Neural cell (in vitro differentiated cells): ENCODE measurements around the gene VDAC1. TPM values are rescaled to one million over a fixed set of nuclear protein-coding genes. Genes with fewer than 3 reads are reported as not detected.

ENCODE experiments used
- H2AFZ ChIP-seq: fragments of 200-600, 300-800 bp; sonication (generic), shearing (Covaris generic); 2 replicates; pipeline ENCODE4 v1.6.0; 2014; ENCODE audit warnings: low read depth, mild to moderate bottlenecking, antibody characterized with exemption, low read length, moderate library complexity
- H3F3A ChIP-seq: fragments of 200-600 bp; shearing (Covaris generic); 2 replicates; pipeline ENCODE4 v1.6.1; 2016; ENCODE audit warnings: mild to moderate bottlenecking, moderate library complexity, mixed read lengths, antibody characterized with exemption, low read length; ENCODE audit not compliant: insufficient read depth, poor library complexity, severe bottlenecking
- H3K27ac ChIP-seq: fragments of 200-600, 300-800 bp; sonication (generic), shearing (Covaris generic); 2 replicates; pipeline ENCODE4 v1.5.1; 2014; ENCODE audit warnings: mild to moderate bottlenecking, low read length, moderate library complexity
- H3K27me3 ChIP-seq: fragments of 300-800, 200-600 bp; sonication (generic), shearing (Covaris generic); 2 replicates; pipeline ENCODE4 v1.6.0; 2014; ENCODE audit warnings: mild to moderate bottlenecking, low read depth, low read length, moderate library complexity; ENCODE audit not compliant: insufficient read depth
- H3K36me3 ChIP-seq: fragments of 300-800, 200-600 bp; sonication (generic), shearing (Covaris generic); 2 replicates; pipeline ENCODE4 v1.5.1; 2014; ENCODE audit warnings: mild to moderate bottlenecking, antibody characterized with exemption, low read length, moderate library complexity; ENCODE audit not compliant: insufficient read depth
- H3K4me2 ChIP-seq: fragments of 300-800, 200-600 bp; sonication (generic), shearing (Covaris generic); 2 replicates; pipeline ENCODE4 v1.6.0; 2014; ENCODE audit warnings: mild to moderate bottlenecking, low read length
- H3K4me3 ChIP-seq: fragments of 300-800, 200-600 bp; sonication (generic), shearing (Covaris generic); 2 replicates; pipeline ENCODE4 v1.5.1; 2014; ENCODE audit warnings: mild to moderate bottlenecking, low read length, moderate library complexity
- H3K79me2 ChIP-seq: fragments of 200-600 bp; shearing (Covaris generic); replicated peaks from 2 replicates; pipeline ENCODE4 v1.6.0; 2014; ENCODE audit warnings: mild to moderate bottlenecking, low read length, moderate library complexity; ENCODE audit not compliant: insufficient read depth
- H3K9ac ChIP-seq: fragments of 300-800, 200-600 bp; sonication (generic), shearing (Covaris generic); 2 replicates; pipeline ENCODE4 v1.6.1; 2016; ENCODE audit warnings: mild to moderate bottlenecking, low read length, mixed read lengths
- H3K9me2 ChIP-seq: fragments of 200-600 bp; shearing (Covaris generic); 2 replicates; pipeline ENCODE4 v1.6.1; 2016; ENCODE audit warnings: mild to moderate bottlenecking, low read length, mixed read lengths; ENCODE audit not compliant: insufficient read depth
- H3K9me3 ChIP-seq: fragments of 200-600, 300-800 bp; sonication (generic), shearing (Covaris generic); 2 replicates; pipeline ENCODE4 v1.6.1; 2016; ENCODE audit warnings: mild to moderate bottlenecking, mixed run types, low read length, moderate library complexity, mixed read lengths
- H4K20me1 ChIP-seq: fragments of 200-600 bp; shearing (Covaris generic); 2 replicates; pipeline ENCODE4 v1.6.1; 2016; ENCODE audit warnings: mild to moderate bottlenecking, mixed run types; ENCODE audit not compliant: insufficient read depth
- EP300 ChIP-seq: fragments of 450-650 bp; conservative IDR thresholded peaks from 2 replicates; pipeline ENCODE4 v1.6.1; 2014; ENCODE audit warnings: antibody characterized with exemption, mild to moderate bottlenecking, moderate library complexity; ENCODE audit not compliant: poor library complexity, severe bottlenecking
- EZH2 ChIP-seq: fragments of 200-600, 300-800 bp; shearing (Covaris generic), sonication (generic); IDR thresholded peaks from 2 replicates; pipeline ENCODE4 v1.6.1; 2014; ENCODE audit warnings: antibody characterized with exemption, low read length, borderline replicate concordance, mild to moderate bottlenecking; ENCODE audit not compliant: insufficient read depth, poor library complexity, severe bottlenecking
- MXI1 ChIP-seq: fragments of 450-650 bp; conservative IDR thresholded peaks from 2 replicates; pipeline ENCODE4 v1.6.1; 2014; ENCODE audit warnings: antibody characterized with exemption, mild to moderate bottlenecking; ENCODE audit not compliant: poor library complexity, severe bottlenecking
- POLR2AphosphoS5 ChIP-seq: IDR thresholded peaks from 2 replicates; pipeline ENCODE4 v1.6.1; 2012
- RAD21 ChIP-seq: fragments of 450-650 bp; conservative IDR thresholded peaks from 2 replicates; pipeline ENCODE4 v1.6.1; 2014; ENCODE audit warnings: antibody characterized with exemption, mild to moderate bottlenecking, moderate library complexity
- SMC3 ChIP-seq: fragments of 450-650 bp; conservative IDR thresholded peaks from 2 replicates; pipeline ENCODE4 v1.6.1; 2014; ENCODE audit warnings: antibody characterized with exemption, mild to moderate bottlenecking, moderate library complexity; ENCODE audit not compliant: poor library complexity
- TAF1 ChIP-seq: IDR thresholded peaks from 2 replicates; pipeline ENCODE4 v1.6.1; 2012; ENCODE audit warnings: low read depth
- polyA plus RNA-seq: library from polyadenylated mRNA; depleted of rRNA; stranded (reverse); fragments of >200 nt; gene quantifications from 2 replicates; pipeline ENCODE4 v1.2.3, GENCODE V29; 2014
- TF ChIP-seq, protein P1 (sequence below): fragments of 450-650 bp; IDR thresholded peaks from 2 replicates; pipeline ENCODE4 v1.5.1; 2014; ENCODE audit warnings: antibody characterized with exemption, mild to moderate bottlenecking, moderate library complexity; ENCODE audit not compliant: poor library complexity, severe bottlenecking
- TF ChIP-seq, protein P2 (sequence below): IDR thresholded peaks from 2 replicates; pipeline ENCODE4 v1.6.1; 2012; ENCODE audit warnings: borderline replicate concordance

VDAC1 gene
- polyA plus RNA-seq, 1 donor from 2014 or later = 307 TPM

DNA sequence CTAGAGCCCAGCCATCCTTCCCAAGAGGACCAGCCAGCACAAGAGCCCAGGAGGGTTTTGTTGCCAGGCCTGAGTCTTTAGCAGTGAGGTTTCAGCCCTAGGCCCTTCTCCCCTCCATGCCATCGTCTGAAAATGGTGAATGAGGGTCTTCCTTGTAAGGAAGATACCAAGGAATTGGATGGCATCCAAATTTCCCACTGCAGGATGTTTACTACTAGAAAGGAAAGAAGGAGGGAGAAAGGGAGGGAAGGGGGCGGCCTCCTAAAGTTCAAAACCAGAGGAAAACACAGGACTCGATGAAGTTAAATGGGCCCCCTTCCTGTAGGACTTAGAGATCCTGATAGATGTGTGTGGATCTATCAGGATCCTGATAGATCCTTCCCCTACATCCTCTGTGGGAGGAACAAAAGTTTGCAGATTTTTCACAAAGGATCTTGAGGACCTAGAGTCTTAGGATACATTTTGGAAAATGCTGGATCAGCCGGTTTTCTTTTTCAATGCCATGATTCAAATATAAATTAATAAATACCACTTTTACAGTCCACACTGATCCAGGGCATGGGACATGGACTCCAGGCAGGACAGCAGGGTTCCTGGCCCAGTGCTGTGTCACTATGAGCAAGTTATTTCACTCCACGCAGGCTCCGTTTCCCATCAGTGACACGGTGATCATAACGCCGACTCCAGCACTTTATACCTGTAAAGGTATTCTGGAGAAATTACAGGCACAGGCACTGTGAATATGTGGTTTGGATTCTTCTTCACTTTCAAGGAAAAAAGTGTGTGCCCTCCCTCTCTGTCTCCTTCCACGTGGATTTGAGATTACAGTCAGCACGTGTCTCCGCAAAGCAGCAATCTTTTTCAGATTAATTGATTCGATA is 77.2 kb downstream of the VDAC1 start:
- H3K79me2 ChIP-seq = no peaks in the 10 kb centered on the region
- no peaks in the 10 kb centered on the region for H4K20me1 ChIP-seq
- no peak overlapping the region for H3K4me2 ChIP-seq
- TF ChIP-seq MXI1 = no peak
- no peak for TF ChIP-seq SMC3
- TF ChIP-seq EP300 = no peak
- TF ChIP-seq, protein P1, sequence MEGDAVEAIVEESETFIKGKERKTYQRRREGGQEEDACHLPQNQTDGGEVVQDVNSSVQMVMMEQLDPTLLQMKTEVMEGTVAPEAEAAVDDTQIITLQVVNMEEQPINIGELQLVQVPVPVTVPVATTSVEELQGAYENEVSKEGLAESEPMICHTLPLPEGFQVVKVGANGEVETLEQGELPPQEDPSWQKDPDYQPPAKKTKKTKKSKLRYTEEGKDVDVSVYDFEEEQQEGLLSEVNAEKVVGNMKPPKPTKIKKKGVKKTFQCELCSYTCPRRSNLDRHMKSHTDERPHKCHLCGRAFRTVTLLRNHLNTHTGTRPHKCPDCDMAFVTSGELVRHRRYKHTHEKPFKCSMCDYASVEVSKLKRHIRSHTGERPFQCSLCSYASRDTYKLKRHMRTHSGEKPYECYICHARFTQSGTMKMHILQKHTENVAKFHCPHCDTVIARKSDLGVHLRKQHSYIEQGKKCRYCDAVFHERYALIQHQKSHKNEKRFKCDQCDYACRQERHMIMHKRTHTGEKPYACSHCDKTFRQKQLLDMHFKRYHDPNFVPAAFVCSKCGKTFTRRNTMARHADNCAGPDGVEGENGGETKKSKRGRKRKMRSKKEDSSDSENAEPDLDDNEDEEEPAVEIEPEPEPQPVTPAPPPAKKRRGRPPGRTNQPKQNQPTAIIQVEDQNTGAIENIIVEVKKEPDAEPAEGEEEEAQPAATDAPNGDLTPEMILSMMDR = no peak
- TF ChIP-seq POLR2AphosphoS5 = no peak
- no peak for TF ChIP-seq TAF1
- TF ChIP-seq, protein P2, sequence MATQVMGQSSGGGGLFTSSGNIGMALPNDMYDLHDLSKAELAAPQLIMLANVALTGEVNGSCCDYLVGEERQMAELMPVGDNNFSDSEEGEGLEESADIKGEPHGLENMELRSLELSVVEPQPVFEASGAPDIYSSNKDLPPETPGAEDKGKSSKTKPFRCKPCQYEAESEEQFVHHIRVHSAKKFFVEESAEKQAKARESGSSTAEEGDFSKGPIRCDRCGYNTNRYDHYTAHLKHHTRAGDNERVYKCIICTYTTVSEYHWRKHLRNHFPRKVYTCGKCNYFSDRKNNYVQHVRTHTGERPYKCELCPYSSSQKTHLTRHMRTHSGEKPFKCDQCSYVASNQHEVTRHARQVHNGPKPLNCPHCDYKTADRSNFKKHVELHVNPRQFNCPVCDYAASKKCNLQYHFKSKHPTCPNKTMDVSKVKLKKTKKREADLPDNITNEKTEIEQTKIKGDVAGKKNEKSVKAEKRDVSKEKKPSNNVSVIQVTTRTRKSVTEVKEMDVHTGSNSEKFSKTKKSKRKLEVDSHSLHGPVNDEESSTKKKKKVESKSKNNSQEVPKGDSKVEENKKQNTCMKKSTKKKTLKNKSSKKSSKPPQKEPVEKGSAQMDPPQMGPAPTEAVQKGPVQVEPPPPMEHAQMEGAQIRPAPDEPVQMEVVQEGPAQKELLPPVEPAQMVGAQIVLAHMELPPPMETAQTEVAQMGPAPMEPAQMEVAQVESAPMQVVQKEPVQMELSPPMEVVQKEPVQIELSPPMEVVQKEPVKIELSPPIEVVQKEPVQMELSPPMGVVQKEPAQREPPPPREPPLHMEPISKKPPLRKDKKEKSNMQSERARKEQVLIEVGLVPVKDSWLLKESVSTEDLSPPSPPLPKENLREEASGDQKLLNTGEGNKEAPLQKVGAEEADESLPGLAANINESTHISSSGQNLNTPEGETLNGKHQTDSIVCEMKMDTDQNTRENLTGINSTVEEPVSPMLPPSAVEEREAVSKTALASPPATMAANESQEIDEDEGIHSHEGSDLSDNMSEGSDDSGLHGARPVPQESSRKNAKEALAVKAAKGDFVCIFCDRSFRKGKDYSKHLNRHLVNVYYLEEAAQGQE = no peak
- no peak for TF ChIP-seq RAD21
- TF ChIP-seq EZH2 = no peak
- no peaks in the 10 kb centered on the region for H3K27me3 ChIP-seq
- H3F3A ChIP-seq = no peaks in the 10 kb centered on the region
- H2AFZ ChIP-seq = no peak overlapping the region
- no peaks in the 10 kb centered on the region for H3K36me3 ChIP-seq
- no peak overlapping the region for H3K4me3 ChIP-seq
- no peak overlapping the region for H3K9ac ChIP-seq
- H3K9me3 ChIP-seq = no peaks in the 10 kb centered on the region
- no peak overlapping the region for H3K27ac ChIP-seq
- no peaks in the 10 kb centered on the region for H3K9me2 ChIP-seq

DNA sequence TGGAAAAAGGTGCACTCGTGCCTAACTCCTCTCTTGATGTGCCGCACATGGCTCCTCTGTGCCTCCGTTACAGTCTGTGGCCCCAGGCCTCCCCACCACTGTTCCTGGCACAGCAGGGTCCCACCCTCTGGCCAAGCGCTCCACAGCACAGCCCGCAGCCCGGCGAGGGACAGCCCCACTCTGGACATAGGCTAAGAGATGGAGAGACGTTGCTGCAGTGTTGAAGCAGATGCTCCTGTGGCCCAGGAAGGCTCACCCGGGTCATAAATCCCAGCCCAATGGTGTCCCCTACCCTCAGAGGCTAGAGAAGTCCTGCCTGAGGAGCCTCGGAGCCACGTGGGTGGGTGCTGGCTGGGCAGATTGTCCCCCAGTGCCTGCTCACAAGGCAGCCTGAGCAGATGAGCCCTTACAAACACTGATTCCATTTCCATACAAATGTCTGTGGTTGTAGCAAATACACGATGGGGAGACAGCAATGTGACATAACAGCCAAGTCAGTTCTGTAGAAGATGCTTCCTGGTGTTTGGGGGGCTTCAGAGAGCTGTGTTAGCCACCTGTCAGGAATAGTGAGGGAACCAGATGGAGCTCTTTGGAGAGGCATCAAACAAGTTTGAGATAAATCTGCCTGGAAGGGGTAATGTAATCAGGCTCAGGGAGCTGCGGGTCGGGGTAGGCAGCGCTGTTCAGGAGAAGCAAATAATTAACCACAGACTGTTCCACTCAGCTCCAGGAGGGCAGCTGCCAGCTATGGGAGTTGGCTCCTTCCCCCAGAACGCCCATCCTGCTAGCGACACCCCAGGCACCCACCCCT is 78.1 kb downstream of the VDAC1 start:
- no peaks in the 10 kb centered on the region for H3F3A ChIP-seq
- H3K36me3 ChIP-seq = no peaks in the 10 kb centered on the region
- H3K9ac ChIP-seq = no peak overlapping the region
- H3K79me2 ChIP-seq = no peaks in the 10 kb centered on the region
- no peaks in the 10 kb centered on the region for H3K9me2 ChIP-seq
- H3K4me2 ChIP-seq = no peak overlapping the region
- TF ChIP-seq EP300 (no peak), SMC3 (no peak), EZH2 (no peak), MXI1 (no peak), RAD21 (no peak)
- TF ChIP-seq, protein P2 = no peak
- TF ChIP-seq, protein P1 = no peak
- H3K27me3 ChIP-seq = no peaks in the 10 kb centered on the region
- H3K9me3 ChIP-seq = no peaks in the 10 kb centered on the region
- no peak overlapping the region for H3K4me3 ChIP-seq
- no peak overlapping the region for H2AFZ ChIP-seq
- H3K27ac ChIP-seq = no peak overlapping the region
- H4K20me1 ChIP-seq = no peaks in the 10 kb centered on the region
